HG03280 (cell line): ENCODE measurements around the gene WAS.
A peak's percentile ranks its signal among the peaks of the same experiment; 100 is the strongest.
"Not testable (repeated sequence)": the region's sequence is repeated elsewhere in the genome, so short reads cannot be mapped to it uniquely, and the experiment has no call there.

Source experiments
- ATAC-seq: cut with Tn5 transposase; IDR thresholded peaks from one replicate; pipeline ENCODE4 v1.9.1; 2021; ENCODE audit warnings: mild to moderate bottlenecking, moderate library complexity; ENCODE audit not compliant: unreplicated experiment

WAS gene

GRCh38 chrX:48683411-48683982 is at the start of gene WAS:
WAS (plus strand) TSS chrX:48683799; CDS start chrX:48683854, 55 bp downstream.
- peak; percentile 74 for ATAC-seq

- no peak for ATAC-seq
Observed at GRCh38 chrX:48636301-48636700, 47.3 kb upstream of the WAS start.

- ATAC-seq, result no peak
Observed at GRCh38 chrX:48636776-48637175, 46.8 kb upstream of the WAS start.

- no peak for ATAC-seq
Observed at GRCh38 chrX:48645669-48646068, 37.9 kb upstream of the WAS start.

- no peak for ATAC-seq
Observed at GRCh38 chrX:48648336-48648751, 35.3 kb upstream of the WAS start.

- no peak for ATAC-seq
Observed at GRCh38 chrX:48649102-48649501, 34.5 kb upstream of the WAS start.

GRCh38 chrX:48652055-48652579 is 31.5 kb upstream of the WAS start:
- not testable (repeated sequence) for ATAC-seq

- not testable (repeated sequence) for ATAC-seq
Observed at GRCh38 chrX:48654746-48655145, 28.9 kb upstream of the WAS start.

GRCh38 chrX:48659686-48660085 is 23.9 kb upstream of the WAS start:
- ATAC-seq, result not testable (repeated sequence)

GRCh38 chrX:48663241-48663640 is 20.4 kb upstream of the WAS start:
- ATAC-seq, result no peak

- no peak for ATAC-seq
Observed at GRCh38 chrX:48664156-48664555, 19.4 kb upstream of the WAS start.

- no peak for ATAC-seq
Observed at GRCh38 chrX:48665991-48666390, 17.6 kb upstream of the WAS start.

GRCh38 chrX:48666649-48667048 is 16.9 kb upstream of the WAS start:
- ATAC-seq, result no peak

GRCh38 chrX:48667509-48667908 is 16.1 kb upstream of the WAS start:
- no peak for ATAC-seq

- not testable (repeated sequence) for ATAC-seq
Observed at GRCh38 chrX:48668187-48668586, 15.4 kb upstream of the WAS start.

GRCh38 chrX:48676106-48676892 is 7.3 kb upstream of the WAS start:
- peak; percentile 93 for ATAC-seq

GRCh38 chrX:48676893-48677270 is 6.7 kb upstream of the WAS start:
- ATAC-seq, result peak; percentile 15

GRCh38 chrX:48677516-48677915 is 6.1 kb upstream of the WAS start:
- ATAC-seq, result no peak

- ATAC-seq, result not testable (repeated sequence)
Observed at GRCh38 chrX:48680467-48680866, 3.1 kb upstream of the WAS start.

- ATAC-seq, result not testable (repeated sequence)
Observed at GRCh38 chrX:48680925-48681324, 2.7 kb upstream of the WAS start.

- ATAC-seq, result no peak
Observed at GRCh38 chrX:48681539-48682183, 1.9 kb upstream of the WAS start.

GRCh38 chrX:48682795-48683194 is 804 bp upstream of the WAS start:
- not testable (repeated sequence) for ATAC-seq
